HCT116 (cell line): ENCODE measurements around the gene NFATC2IP. TPM values are rescaled to one million over a fixed set of nuclear protein-coding genes. Genes with fewer than 3 reads are reported as not detected.

Experiments
- ATAC-seq: fragments of 200-7000 bp; cut with Tn5 transposase; 2 replicates; pipeline ENCODE4 v1.9.1; 2020; ENCODE audit warnings: mild to moderate bottlenecking, moderate library complexity
- BruUV-seq: library from RNA; stranded (reverse); fragments of 400-500 nt; replicated peaks from 2 replicates; lab custom pipeline; 2021; lab: Mats Ljungman, UMichigan
- CTCF ChIA-PET: fragments of 300-600 bp; sonication (Branson Sonifier 250); formaldehyde crosslinking; loops from one replicate; lab custom pipeline; 2021; ENCODE audit warnings: antibody characterized with exemption; lab: Charles Lee
- POLR2A ChIA-PET: fragments of 300-600, 350-600 bp; sonication (Branson Sonifier 250); formaldehyde crosslinking; loops from one replicate; lab custom pipeline; 2021; ENCODE audit warnings: antibody characterized with exemption; lab: Charles Lee
- RAD21 ChIA-PET, 2 experiments: fragments of 300-600 bp; sonication (Branson Sonifier 250); formaldehyde crosslinking; loops; one replicate each; lab custom pipeline; 2023; ENCODE audit warnings: low total read pairs in 2 of 2; ENCODE audit not compliant: uncharacterized antibody in 2 of 2, unreplicated experiment in 2 of 2, low non-redundant PET in 1 of 2; lab: Charles Lee
- DNase-seq: peaks from one replicate; pipeline ENCODE4 v3.0.0-alpha.2; 2010; ENCODE audit warnings: low read depth, low spot score
- H2AFZ ChIP-seq: fragments of 200-600 bp; shearing (Covaris generic), sonication (generic); 2 replicates; pipeline ENCODE4 v1.6.1; 2017; ENCODE audit warnings: low read depth, mixed run types, mixed read lengths, antibody characterized with exemption, low read length; ENCODE audit not compliant: poor library complexity, severe bottlenecking
- H3K27ac ChIP-seq: 2 replicates; pipeline ENCODE4 v1.5.1; 2012; ENCODE audit warnings: low read depth, low read length
- H3K27me3 ChIP-seq: fragments of 200-600 bp; sonication (generic); 2 replicates; pipeline ENCODE4 v1.6.1; 2016; ENCODE audit warnings: mixed run types, low read length, mixed read lengths; ENCODE audit not compliant: insufficient read depth
- H3K36me3 ChIP-seq, 2 experiments: fragments of 200-500 bp in 1 of 2; fragments of 200-600 bp in 1 of 2; sonication (Bioruptor generic) in 1 of 2; sonication (generic) in 1 of 2; 2 replicates each; pipeline versions ENCODE4 v1.5.1 to v1.6.1; 2014 to 2016; ENCODE audit warnings: low read length in 2 of 2, inconsistent platforms in 1 of 2, mixed read lengths in 1 of 2, mixed run types in 1 of 2; ENCODE audit not compliant: insufficient read depth in 2 of 2, control insufficient read depth in 1 of 2
- H3K4me1 ChIP-seq, 2 experiments: fragments of 200-600 bp in 1 of 2; sonication (generic) in 1 of 2; 2 replicates each; pipeline versions ENCODE4 v1.5.1 to v1.6.1; 2012 to 2017; ENCODE audit warnings: low read length in 2 of 2, inconsistent platforms in 1 of 2, mild to moderate bottlenecking in 1 of 2, mixed read lengths in 1 of 2, mixed run types in 1 of 2, moderate library complexity in 1 of 2; ENCODE audit not compliant: insufficient read depth in 2 of 2, control insufficient read depth in 1 of 2
- H3K4me2 ChIP-seq: fragments of 200-600 bp; sonication (generic); 2 replicates; pipeline ENCODE4 v1.6.1; 2017; ENCODE audit warnings: mixed run types, low read length, mixed read lengths
- H3K4me3 ChIP-seq, 2 experiments: fragments of 200-600 bp in 1 of 2; sonication (generic) in 1 of 2; replicated peaks in 1 of 2; 2 replicates each; pipeline ENCODE4 v1.5.1; 2011 to 2016; ENCODE audit warnings: low read length in 2 of 2, control low read depth in 1 of 2, low read depth in 1 of 2, mild to moderate bottlenecking in 1 of 2, mixed read lengths in 1 of 2, mixed run types in 1 of 2
- H3K79me2 ChIP-seq: fragments of 200-600 bp; sonication (generic); 2 replicates; pipeline ENCODE4 v1.6.1; 2017; ENCODE audit warnings: mild to moderate bottlenecking, mixed run types, low read length, moderate library complexity, mixed read lengths; ENCODE audit not compliant: insufficient read depth
- H3K9ac ChIP-seq: fragments of 200-600 bp; sonication (generic); 2 replicates; pipeline ENCODE4 v1.6.1; 2016; ENCODE audit warnings: low read length, mixed read lengths
- H3K9me2 ChIP-seq: fragments of 200-600 bp; sonication (generic), shearing (Covaris generic); 2 replicates; pipeline ENCODE4 v1.6.1; 2017; ENCODE audit warnings: mixed run types, mild to moderate bottlenecking, moderate library complexity; ENCODE audit not compliant: insufficient read depth
- H3K9me3 ChIP-seq, 2 experiments: fragments of 200-500 bp in 1 of 2; fragments of 200-600 bp in 1 of 2; sonication (Bioruptor generic) in 1 of 2; sonication (generic) in 1 of 2; 2 replicates each; pipeline ENCODE4 v1.6.1; 2014 to 2017; ENCODE audit warnings: low read length in 2 of 2, mixed read lengths in 2 of 2, inconsistent platforms in 1 of 2, low read depth in 1 of 2, mild to moderate bottlenecking in 1 of 2, mixed run types in 1 of 2, moderate library complexity in 1 of 2; ENCODE audit not compliant: control insufficient read depth in 1 of 2, insufficient read depth in 1 of 2
- H4K20me1 ChIP-seq: fragments of 200-600 bp; sonication (generic), shearing (Covaris generic); 2 replicates; pipeline ENCODE4 v1.6.1; 2017; ENCODE audit warnings: mixed run types, mild to moderate bottlenecking, moderate library complexity; ENCODE audit not compliant: insufficient read depth
- CBX3 ChIP-seq: IDR thresholded peaks from 2 replicates; pipeline ENCODE4 v1.6.1; 2012; ENCODE audit warnings: low read depth
- CEBPB ChIP-seq: IDR thresholded peaks from 2 replicates; pipeline ENCODE4 v1.6.1; 2012; ENCODE audit warnings: low read depth
- EGR1 ChIP-seq: IDR thresholded peaks from 2 replicates; pipeline ENCODE4 v1.6.1; 2012; ENCODE audit warnings: low read depth
- EZH2 ChIP-seq: fragments of 200-600 bp; sonication (generic); IDR thresholded peaks from 2 replicates; pipeline ENCODE4 v1.6.1; 2017; ENCODE audit warnings: antibody characterized with exemption, mixed run types
- EZH2phosphoT487 ChIP-seq: fragments of 200-600 bp; IDR thresholded peaks from 2 replicates; pipeline ENCODE4 v1.6.1; 2018; ENCODE audit warnings: antibody characterized with exemption, borderline replicate concordance
- JUND ChIP-seq: IDR thresholded peaks from 2 replicates; pipeline ENCODE4 v1.6.1; 2012
- POLR2A ChIP-seq: IDR thresholded peaks from 2 replicates; pipeline ENCODE4 v1.7.0; 2011; ENCODE audit warnings: borderline replicate concordance; ENCODE audit not compliant: insufficient read depth, insufficient read length; ENCODE audit errors: extremely low read depth
- POLR2AphosphoS5 ChIP-seq: IDR thresholded peaks from 2 replicates; pipeline ENCODE4 v1.6.1; 2011; ENCODE audit warnings: mild to moderate bottlenecking, low read depth, low read length, moderate library complexity
- RAD21 ChIP-seq: IDR thresholded peaks from 2 replicates; pipeline ENCODE4 v1.6.1; 2012; ENCODE audit warnings: low read depth, mild to moderate bottlenecking
- TCF7L2 ChIP-seq: IDR thresholded peaks from 2 replicates; pipeline ENCODE4 v1.7.0; 2011; ENCODE audit warnings: borderline replicate concordance, inconsistent platforms; ENCODE audit not compliant: insufficient read depth, insufficient read length; ENCODE audit errors: extremely low read depth
- intact Hi-C: fragments of 100-400 bp; cut with micrococcal nuclease; formaldehyde crosslinking; loops from 2 replicates; pipeline ENCODE4 v1.10.0; 2022
- total RNA-seq: library from RNA; stranded (reverse); gene quantifications from one replicate; pipeline ENCODE4 v1.2.1, GENCODE V29; 2021; ENCODE audit not compliant: unreplicated experiment
- TF ChIP-seq, protein P1 (sequence below): IDR thresholded peaks from 2 replicates; pipeline ENCODE4 v1.6.1; 2012
- TF ChIP-seq, protein P2 (sequence below): IDR thresholded peaks from 2 replicates; pipeline ENCODE4 v1.6.1; 2012
- TF ChIP-seq, protein P3 (sequence below), 3 experiments: fragments of 200-600 bp in 1 of 3; sonication (generic) in 1 of 3; IDR thresholded peaks in 2 of 3; conservative IDR thresholded peaks in 1 of 3; 2 replicates each; pipeline ENCODE4 v1.5.1; 2012 to 2017; ENCODE audit warnings: low read depth in 2 of 3, low read length in 2 of 3, antibody characterized with exemption in 1 of 3, borderline replicate concordance in 1 of 3, control low read depth in 1 of 3, mild to moderate bottlenecking in 1 of 3, mixed read lengths in 1 of 3, mixed run types in 1 of 3, moderate library complexity in 1 of 3; ENCODE audit not compliant: insufficient read depth in 1 of 3

NFATC2IP gene
- total RNA-seq, 1 experiment from 2014 or later: 41.4 TPM

DNA sequence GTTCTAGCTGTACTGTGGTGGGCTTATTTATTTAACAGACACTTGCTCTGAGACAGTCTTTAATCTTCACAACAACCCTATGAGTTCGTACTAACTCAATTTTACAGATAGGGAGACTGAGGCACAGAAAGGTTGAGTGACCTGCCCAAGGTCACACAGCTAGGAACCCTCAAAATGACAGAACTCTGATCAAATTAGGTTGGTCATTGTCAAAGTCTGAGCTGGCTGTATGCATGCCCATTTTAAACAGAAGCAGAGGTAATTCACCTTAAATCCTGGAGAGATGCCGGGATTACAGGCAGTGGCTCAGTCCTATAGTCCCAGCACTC is 59.1 kb downstream of the NFATC2IP start:
- TF ChIP-seq, protein P1, sequence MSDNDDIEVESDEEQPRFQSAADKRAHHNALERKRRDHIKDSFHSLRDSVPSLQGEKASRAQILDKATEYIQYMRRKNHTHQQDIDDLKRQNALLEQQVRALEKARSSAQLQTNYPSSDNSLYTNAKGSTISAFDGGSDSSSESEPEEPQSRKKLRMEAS: no peak
- TF ChIP-seq POLR2A (no peak), TCF7L2 (no peak), EZH2phosphoT487 (no peak), JUND (no peak), EZH2 (no peak), CBX3 (no peak), POLR2AphosphoS5 (no peak), EGR1 (no peak), CEBPB (no peak)
- TF ChIP-seq, protein P2, sequence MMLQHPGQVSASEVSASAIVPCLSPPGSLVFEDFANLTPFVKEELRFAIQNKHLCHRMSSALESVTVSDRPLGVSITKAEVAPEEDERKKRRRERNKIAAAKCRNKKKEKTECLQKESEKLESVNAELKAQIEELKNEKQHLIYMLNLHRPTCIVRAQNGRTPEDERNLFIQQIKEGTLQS: no peak
- RAD21 ChIA-PET: no interaction called here
- no peak for ATAC-seq
- no peaks in the 10 kb centered on the region for H3K9me3 ChIP-seq
- no peak overlapping the region for H3K9ac ChIP-seq
- POLR2A ChIA-PET: no interaction called here
- H4K20me1 ChIP-seq: no peaks in the 10 kb centered on the region
- H3K79me2 ChIP-seq: no peaks in the 10 kb centered on the region
- no peak overlapping the region for H3K4me3 ChIP-seq
- intact Hi-C loops: no loop called here
- H3K27me3 ChIP-seq: no peaks in the 10 kb centered on the region
- H3K9me2 ChIP-seq: no peaks in the 10 kb centered on the region
- H3K27ac ChIP-seq: no peak overlapping the region
- no peak overlapping the region for H2AFZ ChIP-seq
- no peaks in the 10 kb centered on the region for H3K36me3 ChIP-seq
- no peak for DNase-seq
- peaks cover 0 to 5% of the 10 kb centered on the region in 2 experiments; a peak in 2 of 4 replicates for H3K4me1 ChIP-seq
- no TSS peak for BruUV-seq
- CTCF ChIA-PET: no interaction called here
- no peak overlapping the region for H3K4me2 ChIP-seq

DNA sequence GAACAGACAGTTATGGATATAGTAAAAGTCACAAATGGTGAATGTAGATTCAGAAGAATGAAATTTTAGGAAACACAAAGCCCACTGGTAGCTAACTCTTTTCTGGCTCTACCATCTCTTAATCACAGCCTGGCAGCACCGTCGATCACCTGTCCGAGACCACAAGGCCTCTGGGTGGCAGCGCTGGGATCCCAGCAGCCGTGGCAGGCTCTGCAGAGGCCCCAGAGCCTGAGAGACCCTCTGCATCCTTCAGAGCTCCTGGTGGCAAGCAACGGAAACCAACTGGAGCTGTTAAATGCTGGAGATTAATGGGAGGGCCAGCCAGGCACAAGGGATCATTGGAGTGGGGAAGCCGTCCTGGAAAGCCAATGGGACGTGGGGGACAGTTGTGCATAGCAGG is 60.4 kb downstream of the NFATC2IP start:
- intact Hi-C loops: no loop called here
- ChIA-PET POLR2A (no interaction called here), CTCF (interaction anchor here (1.0 kb wide), 1 partner anchor 10 kb away, joined by 3 read pairs; no protein-coding TSS in a partner anchor), RAD21 (no interaction called here)
- Histone ChIP-seq H3K4me2 (no peak overlapping the region), H4K20me1 (no peaks in the 10 kb centered on the region), H3K79me2 (no peaks in the 10 kb centered on the region), H3K27ac (no peak overlapping the region), H3K36me3 (no peaks in the 10 kb centered on the region), H3K4me1 (peaks cover 0 to 5% of the 10 kb centered on the region in 2 experiments; a peak in 2 of 4 replicates), H3K9me2 (no peaks in the 10 kb centered on the region), H3K27me3 (no peaks in the 10 kb centered on the region), H2AFZ (no peak overlapping the region), H3K9me3 (no peaks in the 10 kb centered on the region), H3K4me3 (no peak overlapping the region), H3K9ac (no peak overlapping the region)
- TF ChIP-seq, protein P3, sequence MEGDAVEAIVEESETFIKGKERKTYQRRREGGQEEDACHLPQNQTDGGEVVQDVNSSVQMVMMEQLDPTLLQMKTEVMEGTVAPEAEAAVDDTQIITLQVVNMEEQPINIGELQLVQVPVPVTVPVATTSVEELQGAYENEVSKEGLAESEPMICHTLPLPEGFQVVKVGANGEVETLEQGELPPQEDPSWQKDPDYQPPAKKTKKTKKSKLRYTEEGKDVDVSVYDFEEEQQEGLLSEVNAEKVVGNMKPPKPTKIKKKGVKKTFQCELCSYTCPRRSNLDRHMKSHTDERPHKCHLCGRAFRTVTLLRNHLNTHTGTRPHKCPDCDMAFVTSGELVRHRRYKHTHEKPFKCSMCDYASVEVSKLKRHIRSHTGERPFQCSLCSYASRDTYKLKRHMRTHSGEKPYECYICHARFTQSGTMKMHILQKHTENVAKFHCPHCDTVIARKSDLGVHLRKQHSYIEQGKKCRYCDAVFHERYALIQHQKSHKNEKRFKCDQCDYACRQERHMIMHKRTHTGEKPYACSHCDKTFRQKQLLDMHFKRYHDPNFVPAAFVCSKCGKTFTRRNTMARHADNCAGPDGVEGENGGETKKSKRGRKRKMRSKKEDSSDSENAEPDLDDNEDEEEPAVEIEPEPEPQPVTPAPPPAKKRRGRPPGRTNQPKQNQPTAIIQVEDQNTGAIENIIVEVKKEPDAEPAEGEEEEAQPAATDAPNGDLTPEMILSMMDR (IDR thresholded peaks at IDR 0.05 in 2 of 3, conservative IDR thresholded peaks at IDR 0.05 in 1 of 3; ENCODE audit: borderline replicate concordance in 1 of 3, insufficient read depth in 1 of 3, low read depth in 2 of 3, low read length in 2 of 3): peak; percentile 8 to 38 (median 36); a peak in 3 of 6 replicates
- peak; percentile 16; the same call in 1 of the 2 replicates for TF ChIP-seq RAD21
- TF ChIP-seq TCF7L2: no peak
- no TSS peak for BruUV-seq
- no peak for DNase-seq
- peak; percentile 87 for ATAC-seq
